COR-L47 (cell line): ENCODE results near the gene HACD3.
"Not testable (repeated sequence)": the region's sequence is repeated elsewhere in the genome, so short reads cannot be mapped to it uniquely, and the experiment has no call there.

Experiments
- DNase-seq: peaks from one replicate; lab custom pipeline; 2025; lab: John Stamatoyannopoulos, UW

Gene HACD3

DNA sequence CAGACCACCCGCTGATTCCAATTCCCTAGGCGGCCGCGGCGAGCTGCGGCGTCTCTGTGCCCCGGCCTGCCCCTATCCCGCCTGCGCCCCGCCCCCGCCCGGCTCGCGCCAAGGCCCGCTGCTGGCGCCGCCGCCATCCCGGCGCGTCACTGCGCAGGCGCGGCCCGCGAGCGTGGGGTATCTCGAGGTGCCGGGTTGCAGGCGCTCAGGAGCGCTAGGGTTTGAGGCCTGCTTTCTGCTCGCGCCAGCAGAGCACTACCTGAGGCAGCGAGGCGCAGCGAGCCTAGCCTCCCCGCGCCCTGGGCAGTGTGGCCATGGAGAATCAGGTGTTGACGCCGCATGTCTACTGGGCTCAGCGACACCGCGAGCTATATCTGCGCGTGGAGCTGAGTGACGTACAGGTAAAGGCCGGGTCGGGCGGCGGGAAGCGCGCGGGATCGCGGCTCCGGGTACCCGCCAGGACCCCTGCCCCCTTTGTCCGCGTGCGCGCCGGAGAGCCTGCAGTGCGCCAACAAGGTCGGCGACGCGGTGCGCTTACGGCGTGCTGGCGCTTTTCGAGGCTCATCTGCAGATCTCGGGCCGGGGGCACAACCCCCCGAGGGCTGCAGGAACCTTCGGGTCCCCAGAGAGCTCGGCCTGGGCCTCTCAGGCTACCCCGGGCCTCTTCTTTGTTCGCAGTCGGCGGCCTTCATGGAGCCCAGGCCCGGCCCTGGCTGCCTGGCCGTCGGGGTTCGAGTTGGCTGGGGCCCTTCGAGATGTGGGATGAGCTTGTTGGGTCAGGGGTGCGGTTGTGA, at the start of gene HACD3:
HACD3 (plus strand) TSS at position 146 of the 794 bp plus-strand sequence; CDS start at position 315, 169 bp downstream.
- DNase-seq, result peak; percentile 88

- no peak for DNase-seq
Observed at GRCh38 chr15:65484876-65485275, 45.4 kb upstream of the HACD3 start.

DNA sequence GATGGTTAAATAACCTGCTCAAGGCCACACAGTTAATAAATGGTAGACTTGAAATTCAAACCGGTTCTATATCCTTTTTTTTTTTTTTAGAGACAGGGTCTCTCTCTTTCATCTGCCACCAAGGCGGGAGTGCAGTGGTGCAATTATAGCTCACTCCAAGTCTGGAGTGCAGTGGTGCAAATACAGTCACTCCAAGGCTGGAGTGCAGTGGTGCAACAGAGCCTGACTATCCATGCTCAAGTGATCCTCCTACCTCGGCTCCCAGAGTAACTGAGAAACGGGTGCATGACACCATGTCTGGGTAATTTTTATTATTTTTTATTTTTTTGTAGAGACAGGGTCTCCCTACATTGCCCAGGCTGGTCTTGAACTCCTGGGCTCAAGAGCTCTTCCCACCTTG, 36.2 kb upstream of the HACD3 start:
- no peak for DNase-seq

DNA sequence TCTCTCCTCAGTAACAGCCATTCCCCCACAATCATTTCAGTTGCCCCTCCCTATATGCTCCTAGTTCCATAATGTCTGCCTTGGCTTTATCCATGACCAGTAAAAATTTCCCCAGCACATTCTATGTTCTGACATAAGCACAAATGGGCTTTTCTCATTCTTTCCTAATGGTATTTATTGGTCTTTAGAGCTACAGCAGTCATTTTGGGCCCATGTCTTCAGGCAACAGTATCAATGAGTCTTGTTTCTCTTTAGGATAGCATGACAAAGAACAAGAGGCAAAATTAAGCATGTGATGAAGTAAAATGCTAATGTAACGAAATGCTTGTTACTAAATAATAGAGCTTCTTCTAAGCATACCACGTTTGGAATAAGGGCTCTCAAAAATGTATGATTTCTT, 20.9 kb upstream of the HACD3 start:
- no peak for DNase-seq

- DNase-seq, result no peak
Observed at GRCh38 chr15:65512189-65512588, 18.1 kb upstream of the HACD3 start.

GRCh38 chr15:65512807-65513416, 17.4 kb upstream of the HACD3 start:
- DNase-seq, result no peak

DNA sequence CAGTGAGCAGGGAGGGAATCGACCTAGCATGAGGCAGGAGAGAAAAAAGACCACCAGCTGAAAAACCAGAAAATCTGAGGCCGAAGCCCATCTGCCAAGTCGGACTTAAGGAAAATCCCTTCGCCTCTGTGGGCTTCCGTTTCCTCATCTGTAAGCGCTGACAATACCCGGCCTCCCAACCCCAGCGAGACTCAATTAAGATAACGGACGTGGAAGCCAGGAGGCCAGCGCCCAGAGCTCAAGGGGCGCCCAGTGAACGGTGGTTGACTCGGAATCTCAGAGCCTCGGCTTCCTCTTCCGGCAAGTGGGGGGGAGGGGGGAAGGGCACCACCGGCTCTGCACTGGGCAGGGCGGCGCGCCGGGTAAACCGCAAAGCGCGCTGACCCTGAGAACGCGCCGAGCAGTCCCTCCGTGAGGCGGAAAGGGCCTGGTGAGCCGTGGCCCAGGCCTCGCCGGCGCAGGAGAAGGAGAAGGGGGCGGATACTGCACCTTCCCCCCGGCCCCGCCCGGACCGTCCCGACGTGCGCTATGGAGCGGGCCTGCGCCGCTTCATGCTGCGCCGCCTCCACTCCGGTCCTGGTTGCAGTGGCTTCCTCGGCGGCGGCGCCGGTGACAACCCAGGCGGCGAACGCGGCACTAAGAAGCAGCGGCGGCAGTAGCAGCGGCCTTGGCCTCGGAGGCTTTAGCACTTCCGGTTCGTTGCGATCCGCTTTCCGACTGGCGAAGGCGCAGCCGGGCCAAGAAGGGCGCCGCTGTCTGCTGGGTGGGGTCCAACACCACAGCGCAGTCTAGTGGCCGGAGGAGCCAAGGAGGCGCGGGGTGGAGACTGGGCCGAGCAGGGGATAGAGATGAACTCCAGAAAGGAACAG, 13.0 kb upstream of the HACD3 start, which contains the start of gene DPP8:
DPP8 (minus strand) TSS at position 693 of the 869 bp plus-strand sequence. CDS start 5,136 bp downstream, outside the sequence.
- peak; percentile 88 for DNase-seq

DNA sequence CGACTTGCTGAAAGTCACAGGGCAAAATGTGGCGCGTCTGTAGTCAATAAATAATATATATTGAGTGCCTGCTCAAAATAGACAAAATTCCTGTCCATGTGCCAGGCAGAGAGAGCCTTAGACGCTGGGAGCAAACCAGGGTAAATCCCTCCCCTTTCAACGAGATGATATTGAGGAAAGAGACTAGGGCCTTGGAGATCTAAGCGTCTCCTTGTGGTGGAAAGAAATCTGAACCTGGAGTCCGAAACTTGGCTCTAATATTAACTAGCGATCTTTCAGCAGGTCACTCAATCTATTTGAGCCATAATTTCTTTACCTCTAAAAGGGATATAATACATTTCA, 12.4 kb upstream of the HACD3 start:
- no peak for DNase-seq

- no peak for DNase-seq
Observed at GRCh38 chr15:65518633-65519285, 11.5 kb upstream of the HACD3 start.

DNA sequence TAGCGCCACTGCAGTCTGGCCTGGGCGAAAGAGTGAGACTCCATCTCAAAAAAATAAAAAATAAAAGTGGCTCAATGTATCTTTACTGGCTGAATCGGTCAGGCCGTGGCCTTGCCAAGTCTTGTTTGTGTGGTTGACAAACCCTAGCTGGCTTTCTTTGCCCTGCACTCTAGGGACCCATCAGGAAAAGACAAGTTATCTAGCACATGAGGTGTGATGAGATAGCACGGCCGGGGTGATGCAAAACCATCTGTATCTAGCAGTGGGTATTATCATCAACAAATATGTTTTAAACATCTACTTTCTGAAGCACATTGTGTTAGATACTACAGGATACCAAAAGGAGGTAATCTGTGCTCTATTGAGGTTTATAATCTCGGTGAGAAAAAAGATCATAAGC, 8.9 kb upstream of the HACD3 start:
- no peak for DNase-seq

- DNase-seq, result no peak
Observed at GRCh38 chr15:65524226-65524625, 6.0 kb upstream of the HACD3 start.

GRCh38 chr15:65525622-65526021, 4.6 kb upstream of the HACD3 start:
- DNase-seq, result peak; percentile 44

GRCh38 chr15:65528461-65529060, 1.7 kb upstream of the HACD3 start:
- DNase-seq, result no peak

- no peak for DNase-seq
Observed at GRCh38 chr15:65529762-65530317, 423 bp upstream of the HACD3 start.

GRCh38 chr15:65532738-65533051, 2.4 kb downstream of the HACD3 start:
- no peak for DNase-seq

DNA sequence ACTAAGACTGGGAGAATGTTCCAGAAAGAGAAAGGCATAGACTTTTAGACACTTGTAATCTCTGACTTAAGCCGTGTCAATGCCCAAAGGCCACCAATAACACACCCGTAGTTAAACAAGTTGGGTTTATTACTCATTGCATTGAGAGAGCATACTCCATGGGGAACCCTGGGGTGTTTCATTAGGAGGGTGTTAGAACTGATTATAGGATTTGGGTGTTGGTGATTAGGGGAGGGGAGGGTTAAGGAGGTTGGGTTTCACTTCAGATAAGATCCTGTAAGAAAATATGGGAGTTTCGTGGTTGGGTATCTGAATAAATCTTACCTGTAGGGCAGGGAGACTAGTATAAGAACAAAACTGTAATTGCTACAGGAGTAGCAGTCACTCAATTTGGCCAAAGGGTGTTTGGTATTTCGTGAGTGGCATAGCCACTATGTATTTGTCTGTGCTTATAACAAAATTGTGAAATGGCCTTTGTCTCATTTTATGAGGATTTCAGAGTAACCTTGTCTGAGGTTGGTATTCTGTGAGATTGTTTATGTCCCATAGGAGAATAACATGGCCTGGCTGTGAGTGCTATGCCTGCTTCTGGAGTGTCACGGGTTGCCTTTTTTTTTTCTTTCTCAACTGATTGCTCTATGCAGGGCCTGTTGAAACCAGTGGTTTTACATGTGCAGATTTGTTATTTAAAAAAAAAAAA, 2.9 kb downstream of the HACD3 start:
- DNase-seq, result no peak

GRCh38 chr15:65535192-65535591, 4.9 kb downstream of the HACD3 start:
- DNase-seq, result no peak

- no peak for DNase-seq
Observed at GRCh38 chr15:65540314-65540713, 10.1 kb downstream of the HACD3 start.

DNA sequence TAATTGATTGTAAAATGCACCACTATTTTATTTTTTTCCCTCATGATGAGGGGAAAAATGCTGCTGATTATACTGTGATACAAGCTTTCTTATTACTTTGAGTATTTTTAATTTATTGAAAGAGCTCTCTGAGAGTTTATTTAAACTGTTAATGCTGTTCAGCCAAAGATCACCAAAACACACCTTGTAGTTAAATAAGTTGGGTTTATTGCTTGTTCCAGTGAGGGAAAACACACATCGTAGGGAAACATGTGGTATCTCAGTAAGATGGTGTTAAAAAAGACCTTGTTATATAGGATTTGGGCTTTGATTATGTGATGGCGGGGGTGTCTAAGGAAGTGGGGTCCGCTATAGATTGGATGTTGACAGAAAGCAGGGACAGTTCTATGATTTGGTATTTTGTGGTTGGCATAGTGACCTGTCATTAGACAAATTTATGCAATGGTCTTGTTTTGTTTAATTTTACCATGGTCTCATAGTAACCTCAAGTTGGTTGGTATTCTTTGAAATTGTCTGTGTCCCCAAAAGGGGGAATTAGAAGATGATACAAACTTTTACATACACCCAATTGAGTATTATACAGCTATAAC, 11.1 kb downstream of the HACD3 start:
- no peak for DNase-seq

GRCh38 chr15:65547841-65548240, 17.6 kb downstream of the HACD3 start:
- no peak for DNase-seq

DNA sequence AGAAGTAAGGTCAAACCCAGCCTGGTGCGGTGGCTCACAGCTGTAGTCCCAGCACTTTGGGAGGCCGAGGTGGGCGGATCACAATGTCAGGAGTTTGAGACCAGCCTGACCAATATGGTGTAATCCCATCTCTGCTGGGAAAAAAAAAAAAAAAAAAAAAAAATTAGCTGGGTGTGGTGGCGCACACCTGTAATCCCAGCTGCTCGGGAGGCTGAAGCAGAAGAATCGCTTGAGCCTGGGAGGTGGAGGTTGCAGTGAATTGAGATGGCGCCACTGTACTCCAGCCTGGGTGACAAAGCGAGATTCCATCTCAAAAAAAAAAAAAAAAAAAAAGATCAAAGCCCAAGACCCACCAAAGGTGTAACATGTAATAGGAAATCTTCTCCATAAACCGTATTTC, 19.0 kb downstream of the HACD3 start:
- DNase-seq, result not testable (repeated sequence)
